Omental fat pad (tissue), 4 donors: Measurements from ENCODE around the gene BHLHE40. TPM values are rescaled to one million over a fixed set of nuclear protein-coding genes. Genes with fewer than 3 reads are reported as not detected.

Experiments used
- ATAC-seq: fragments of 150-250 bp; one replicate; pipeline ENCODE4 v1.9.1; 2016; ENCODE audit warnings: mild to moderate bottlenecking, moderate library complexity; ENCODE audit not compliant: low FRiP score
- DNase-seq: peaks from one replicate; pipeline ENCODE4 v3.0.0-alpha.2; 2019; ENCODE audit warnings: low spot score
- CTCF ChIP-seq, 3 donors: fragments of 450-650 bp; IDR thresholded peaks; one replicate each; pipeline ENCODE4 v1.5.1; 2016 to 2017; ENCODE audit warnings: antibody characterized with exemption in 3 of 3, mild to moderate bottlenecking in 3 of 3, moderate library complexity in 2 of 3
- total RNA-seq, 4 donors: library from RNA; depleted of rRNA; stranded (reverse); fragments of >200 nt; gene quantifications; one replicate each; pipeline ENCODE4 v1.1.0, GENCODE V29; 2016

The BHLHE40 gene
- total RNA-seq, 4 donors from 2014 or later, result 16.3 to 101 (median 59.1) TPM

DNA sequence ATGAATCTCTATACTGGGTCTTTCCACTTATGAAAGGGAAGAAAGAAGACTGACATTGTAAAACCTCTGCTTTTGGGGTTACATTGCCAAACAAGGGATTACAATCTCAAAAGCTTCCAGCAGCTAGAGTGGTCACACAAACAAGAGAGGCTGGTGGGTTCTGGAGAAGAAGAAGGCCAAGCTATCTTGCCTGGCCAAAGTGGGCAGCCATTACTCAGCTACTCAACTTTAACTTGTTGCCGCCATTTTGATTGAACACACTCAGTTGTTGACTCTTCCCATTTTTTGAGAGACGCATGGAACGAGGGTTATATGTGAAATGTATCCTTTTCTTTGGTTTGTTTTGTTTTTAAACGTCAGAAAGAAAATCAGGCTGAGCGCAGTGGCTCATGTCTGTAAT, 50.9 kb downstream of the BHLHE40 start:
- no peak for TF ChIP-seq CTCF (IDR thresholded peaks at IDR 0.05)

GRCh38 chr3:5032844-5033243, 53.6 kb downstream of the BHLHE40 start:
- ATAC-seq, result no peak
- no peak for DNase-seq
- TF ChIP-seq CTCF (IDR thresholded peaks at IDR 0.05), result no peak

More for the DNA sequence above, 50.9 kb downstream of the BHLHE40 start:
- DNase-seq, result no peak
- ATAC-seq, result no peak

Other genes starting within 250 kb of the BHLHE40 start
- 10 to 100 TPM; 44.2 to 64.8 (median 49.9) TPM for gene ARL8B, start 142.9 kb downstream of the BHLHE40 start, total RNA-seq
- gene EDEM1, start 208.3 kb downstream of the BHLHE40 start, total RNA-seq, result 10 to 100 TPM; 32.7 to 69.4 (median 49.9) TPM